A673 (cell line): ENCODE results near the gene AP1M1.

ENCODE experiments used
- CTCF ChIP-seq: fragments of 300-800, 200-600 bp; sonication (generic); conservative IDR thresholded peaks from 2 replicates; pipeline ENCODE4 v1.5.1; 2017; ENCODE audit warnings: low read depth, mild to moderate bottlenecking, antibody characterized with exemption, low read length, moderate library complexity, mixed read lengths
- EZH2 ChIP-seq: fragments of 200-600 bp; sonication (generic); IDR thresholded peaks from 2 replicates; pipeline ENCODE4 v1.6.1; 2017; ENCODE audit warnings: borderline replicate concordance, low read depth, mild to moderate bottlenecking, mixed read lengths, antibody characterized with exemption, low read length; ENCODE audit not compliant: poor library complexity, severe bottlenecking

- TF ChIP-seq CTCF (no peak), EZH2 (no peak)
Observed at GRCh38 chr19:16227837-16228636, 30.3 kb downstream of the AP1M1 start.
